Astrocyte of the spinal cord (primary cell): Measurements from ENCODE around the gene OR2T34.
"Not testable (repeated sequence)": the region's sequence is repeated elsewhere in the genome, so short reads cannot be mapped to it uniquely, and the experiment has no call there.

Experiments
- DNase-seq: peaks from one replicate; pipeline ENCODE4 v3.0.0; 2011; ENCODE audit warnings: low read depth, low spot score
- H3K4me3 ChIP-seq: 2 replicates; pipeline ENCODE4 v1.5.1; 2011; ENCODE audit warnings: low read depth, mild to moderate bottlenecking, low read length, moderate library complexity
- CTCF ChIP-seq: IDR thresholded peaks from 2 replicates; pipeline ENCODE4 v1.5.1; 2012; ENCODE audit warnings: low read depth, mild to moderate bottlenecking, low read length, inconsistent platforms
- in situ Hi-C: cut with HindIII; loops from 2 replicates; pipeline ENCODE4 v1.10.0; 2017; ENCODE audit warnings: low sequenced_read_pairs

The OR2T34 gene, protein sequence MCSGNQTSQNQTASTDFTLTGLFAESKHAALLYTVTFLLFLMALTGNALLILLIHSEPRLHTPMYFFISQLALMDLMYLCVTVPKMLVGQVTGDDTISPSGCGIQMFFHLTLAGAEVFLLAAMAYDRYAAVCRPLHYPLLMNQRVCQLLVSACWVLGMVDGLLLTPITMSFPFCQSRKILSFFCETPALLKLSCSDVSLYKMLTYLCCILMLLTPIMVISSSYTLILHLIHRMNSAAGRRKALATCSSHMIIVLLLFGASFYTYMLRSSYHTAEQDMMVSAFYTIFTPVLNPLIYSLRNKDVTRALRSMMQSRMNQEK

DNA sequence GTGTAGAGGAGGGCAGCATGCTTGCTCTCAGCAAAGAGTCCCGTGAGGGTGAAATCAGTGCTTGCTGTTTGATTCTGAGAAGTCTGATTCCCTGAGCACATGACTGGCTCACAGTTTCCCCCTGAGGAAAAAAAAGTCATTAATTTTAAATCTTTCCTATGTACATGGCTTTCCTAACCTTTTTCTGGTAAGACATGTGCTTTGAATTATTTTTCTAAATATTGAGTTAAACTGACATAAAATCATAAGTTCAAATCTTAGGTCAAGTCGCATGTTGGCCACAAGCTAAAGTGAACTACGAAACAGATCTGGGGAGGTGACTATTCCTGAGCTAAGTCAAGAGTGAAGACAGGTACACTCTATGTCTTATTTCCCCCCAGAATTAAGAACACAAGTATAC is at the start of gene OR2T34:
Gene OR2T34 (minus strand): TSS at position 101 of the 400 bp plus-strand sequence. CDS start 0 bp downstream, at position 101.
- DNase-seq, H3K4me3 ChIP-seq, in situ Hi-C loops: not testable (repeated sequence)

GRCh38 chr1:248622570-248623001 is 48.0 kb upstream of the OR2T34 start:
- TF ChIP-seq CTCF: peak; percentile 9
- no peak overlapping the region for H3K4me3 ChIP-seq
- no peak for DNase-seq
- in situ Hi-C loops: no loop called here

DNA sequence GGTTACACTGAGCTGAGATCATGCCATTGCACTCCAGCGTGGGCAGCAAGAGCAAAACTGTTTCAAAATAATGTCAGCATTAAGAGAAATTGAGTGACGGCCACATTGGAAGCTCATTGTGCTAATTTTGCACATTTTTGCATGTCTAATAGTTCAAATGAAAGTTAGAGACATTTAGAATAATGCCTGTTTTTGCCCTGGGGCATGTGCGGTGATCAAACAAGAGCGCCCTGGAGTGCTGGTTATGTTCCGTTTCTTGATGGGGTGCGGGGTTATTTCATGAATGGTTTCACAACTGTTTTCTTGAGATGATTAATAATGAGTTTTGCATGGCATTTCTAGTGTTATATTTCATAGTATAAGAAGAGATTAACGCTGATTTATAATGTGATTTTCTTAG is 47.2 kb upstream of the OR2T34 start:
- no peak for TF ChIP-seq CTCF
- no peak overlapping the region for H3K4me3 ChIP-seq
- in situ Hi-C loops: no loop called here

GRCh38 chr1:248618878-248619277 is 44.3 kb upstream of the OR2T34 start:
- no peak overlapping the region for H3K4me3 ChIP-seq
- no peak for DNase-seq
- TF ChIP-seq CTCF: peak; percentile 11
- in situ Hi-C loops: no loop called here

More for the DNA sequence above, 47.2 kb upstream of the OR2T34 start:
- no peak for DNase-seq

DNA sequence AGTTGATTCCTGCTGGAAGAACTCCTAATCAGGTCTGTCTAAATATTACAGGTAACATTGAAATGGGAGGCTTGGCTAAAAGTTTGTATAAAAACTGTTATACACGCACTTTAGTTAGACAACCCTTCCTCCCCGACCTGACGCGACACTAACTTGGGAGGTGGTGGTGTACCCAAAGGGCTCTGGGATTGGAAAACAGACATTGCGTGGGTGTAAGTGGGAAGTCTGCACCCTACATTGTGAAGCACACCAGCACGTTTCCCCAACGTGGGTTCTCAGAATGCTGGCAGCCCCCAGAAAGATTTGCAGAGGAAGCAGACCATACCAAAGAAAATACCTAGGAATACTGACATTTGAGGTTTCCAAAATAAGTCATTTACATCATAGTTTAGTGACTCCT is 43.6 kb upstream of the OR2T34 start:
- H3K4me3 ChIP-seq: no peak overlapping the region
- no peak for TF ChIP-seq CTCF
- no peak for DNase-seq
- in situ Hi-C loops: no loop called here

GRCh38 chr1:248613742-248614141 is 39.2 kb upstream of the OR2T34 start:
- in situ Hi-C loops: no loop called here
- no peak for DNase-seq
- H3K4me3 ChIP-seq: no peak overlapping the region
- TF ChIP-seq CTCF: no peak

- DNase-seq: no peak
- H3K4me3 ChIP-seq: no peak overlapping the region
- in situ Hi-C loops: no loop called here
- no peak for TF ChIP-seq CTCF
These were observed 37.4 kb upstream of the OR2T34 start for GRCh38 chr1:248611883-248612414.
